HG03095 (cell line): ENCODE measurements around the gene SEMA3A.
"Not testable (repeated sequence)": the region's sequence is repeated elsewhere in the genome, so short reads cannot be mapped to it uniquely, and the experiment has no call there.

Source experiments
- ATAC-seq: cut with Tn5 transposase; IDR thresholded peaks from one replicate; pipeline ENCODE4 v1.9.1; 2021; ENCODE audit warnings: moderate library complexity; ENCODE audit not compliant: unreplicated experiment

SEMA3A gene

DNA sequence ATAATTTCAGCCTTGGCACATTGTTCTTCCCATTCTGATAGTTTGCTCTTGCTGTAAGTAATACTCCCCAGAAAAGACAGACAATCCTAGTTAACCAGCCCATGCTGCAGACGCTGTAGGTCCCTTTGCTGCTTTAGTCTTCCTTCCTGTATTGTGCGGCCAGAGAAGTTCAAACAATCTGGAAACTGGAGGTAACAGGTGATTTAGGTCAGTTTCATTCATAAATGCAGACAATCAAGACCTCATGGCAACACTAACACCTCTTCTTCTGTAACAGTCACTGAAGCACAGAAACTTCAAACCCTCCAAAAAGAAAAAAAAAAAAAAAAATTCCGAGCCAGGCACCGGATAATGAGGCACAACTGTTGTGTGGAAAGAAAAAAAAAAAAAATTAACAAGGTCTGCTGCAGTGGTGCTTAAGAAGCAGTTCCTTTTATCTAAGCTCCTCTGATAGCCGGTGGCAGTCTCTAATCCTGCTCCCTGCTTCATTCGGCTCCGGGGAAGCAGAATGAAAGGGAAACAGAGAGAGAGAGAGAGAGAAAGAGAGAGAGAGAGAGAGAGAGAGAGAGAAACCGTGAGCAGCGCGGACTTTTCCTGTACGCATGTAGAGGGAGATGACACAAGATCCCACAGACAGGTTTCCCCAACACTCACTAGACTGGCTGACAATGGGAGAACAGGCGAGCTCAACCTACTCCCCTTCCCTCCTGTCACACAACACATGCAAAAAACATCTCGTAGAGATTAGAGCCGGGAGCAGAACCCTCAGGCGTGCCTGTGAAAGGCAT lies at the start of gene SEMA3A:
TSS of gene SEMA3A (minus strand) at position 306 of the 788 bp plus-strand sequence. CDS start at position 103, 203 bp downstream.
- no peak for ATAC-seq

DNA sequence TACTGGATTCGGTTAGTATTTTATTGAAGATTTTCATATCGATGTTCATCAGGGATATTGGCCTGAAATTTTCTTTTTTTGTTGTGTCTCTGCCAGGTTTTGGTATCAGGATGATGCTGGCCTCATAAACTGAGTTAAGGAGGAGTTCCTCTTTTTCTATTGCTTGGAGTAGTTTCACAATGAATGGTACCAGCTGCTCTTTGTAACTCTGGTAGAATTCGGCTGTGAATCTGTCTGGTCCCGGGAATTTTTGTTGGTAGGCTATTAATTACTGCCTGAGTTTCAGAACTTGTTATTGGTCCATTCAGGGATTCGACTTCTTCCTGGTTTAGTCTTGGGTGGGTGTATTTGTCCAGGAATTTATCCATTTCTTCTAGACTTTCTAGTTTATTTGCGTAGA lies 48.4 kb upstream of the SEMA3A start:
- not testable (repeated sequence) for ATAC-seq

DNA sequence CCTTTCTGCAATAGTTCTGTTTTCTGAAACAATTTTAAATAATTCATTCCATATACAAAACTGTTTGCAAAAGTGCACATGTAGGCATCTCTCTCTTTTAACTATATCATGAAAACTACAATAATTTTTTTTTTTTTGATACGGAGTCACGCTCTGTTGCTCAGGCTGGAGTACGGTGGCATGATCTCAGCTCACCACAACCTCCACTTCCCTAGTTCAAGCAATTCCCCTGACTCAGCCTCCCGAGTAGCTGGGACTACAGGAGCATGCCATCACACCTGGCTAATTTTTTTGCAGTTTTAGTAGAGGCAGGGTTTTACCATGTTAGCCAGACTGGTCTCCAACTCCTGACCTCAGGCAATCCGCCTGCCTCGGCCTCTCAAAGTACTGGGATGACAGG lies 44.0 kb upstream of the SEMA3A start:
- ATAC-seq: no peak

DNA sequence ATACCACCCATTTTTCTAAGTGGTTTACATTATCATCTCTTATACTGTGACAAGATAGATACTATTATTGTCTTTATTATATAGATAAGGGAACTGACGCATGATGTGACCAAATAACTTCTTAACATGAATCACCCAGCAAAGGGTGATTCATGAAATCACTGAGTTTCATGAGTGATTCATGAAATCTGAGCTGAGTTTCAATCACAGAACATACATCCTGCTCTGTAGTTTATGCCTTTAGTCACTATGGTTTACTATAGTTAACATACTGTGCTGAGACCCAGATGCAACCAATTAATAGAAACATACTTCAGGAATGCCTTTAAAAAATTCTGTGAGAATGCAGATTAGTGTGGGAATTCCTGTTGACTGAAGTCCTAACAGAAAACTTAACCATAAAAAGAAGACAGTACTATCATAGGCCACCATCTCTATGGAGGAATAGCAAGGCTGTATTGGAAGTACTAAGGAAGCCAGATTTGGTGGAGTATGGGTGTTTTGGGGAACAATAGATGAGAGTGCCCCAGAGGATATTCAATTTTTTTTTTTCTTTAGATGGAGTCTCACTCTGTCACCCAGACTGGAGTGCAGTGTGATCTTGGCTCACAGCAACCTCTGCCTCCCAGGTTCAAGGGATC lies 43.1 kb upstream of the SEMA3A start:
- no peak for ATAC-seq

DNA sequence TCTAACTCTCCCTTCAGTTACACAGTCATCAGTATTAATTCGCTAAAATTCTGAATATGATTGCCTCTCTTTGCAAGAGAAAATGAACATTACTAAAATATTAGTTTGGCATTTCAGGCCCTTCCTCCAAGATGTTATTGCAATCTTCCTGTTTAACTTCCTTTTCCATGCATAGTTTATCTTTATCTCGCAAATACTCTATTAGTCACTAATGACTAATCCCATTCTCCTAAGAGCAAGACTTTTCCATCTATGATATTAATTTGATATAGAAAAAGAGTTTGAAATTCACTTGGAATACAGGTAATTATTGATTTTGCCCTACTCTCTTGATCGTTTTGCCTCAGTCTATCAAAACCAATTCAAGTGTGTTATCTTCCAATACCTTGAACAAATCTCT lies 41.8 kb upstream of the SEMA3A start:
- ATAC-seq: no peak

DNA sequence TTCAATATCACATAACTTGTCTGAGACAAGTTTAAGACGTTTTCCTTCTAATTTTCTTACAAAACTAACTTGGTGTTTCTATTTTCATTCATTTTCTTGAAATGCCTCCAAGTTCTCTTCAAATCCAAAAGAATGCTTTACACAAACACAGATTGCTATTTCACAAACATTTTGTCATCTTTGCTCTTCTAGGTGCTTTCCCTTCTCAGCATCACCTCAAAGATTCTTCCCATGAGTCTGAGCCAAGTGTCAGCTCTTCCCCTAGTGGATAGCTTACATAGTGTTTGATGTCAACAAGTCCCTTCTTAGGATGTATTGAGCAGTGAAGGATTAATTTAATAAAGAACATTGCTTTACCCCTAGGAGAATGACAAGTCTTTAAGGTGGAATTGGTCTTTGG lies 38.1 kb upstream of the SEMA3A start:
- no peak for ATAC-seq

DNA sequence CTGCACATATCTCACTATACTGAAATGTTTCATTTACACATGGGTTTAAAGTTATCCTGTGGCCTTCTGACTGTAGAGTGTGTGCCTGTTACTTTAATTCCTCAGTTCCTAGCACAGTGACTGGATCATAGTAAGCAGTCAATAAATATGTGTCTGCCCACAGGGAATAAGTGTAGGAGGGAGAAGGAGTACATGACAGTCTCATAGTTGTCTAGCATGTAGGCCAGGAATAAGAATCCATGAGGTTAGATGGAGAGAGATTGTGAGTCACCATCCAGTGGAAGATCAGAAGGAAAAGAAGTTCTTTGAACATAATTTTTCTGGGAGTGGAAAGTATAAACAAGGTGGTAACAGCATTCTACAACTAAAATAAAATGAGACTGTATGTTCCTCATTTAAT lies 36.6 kb upstream of the SEMA3A start:
- no peak for ATAC-seq

DNA sequence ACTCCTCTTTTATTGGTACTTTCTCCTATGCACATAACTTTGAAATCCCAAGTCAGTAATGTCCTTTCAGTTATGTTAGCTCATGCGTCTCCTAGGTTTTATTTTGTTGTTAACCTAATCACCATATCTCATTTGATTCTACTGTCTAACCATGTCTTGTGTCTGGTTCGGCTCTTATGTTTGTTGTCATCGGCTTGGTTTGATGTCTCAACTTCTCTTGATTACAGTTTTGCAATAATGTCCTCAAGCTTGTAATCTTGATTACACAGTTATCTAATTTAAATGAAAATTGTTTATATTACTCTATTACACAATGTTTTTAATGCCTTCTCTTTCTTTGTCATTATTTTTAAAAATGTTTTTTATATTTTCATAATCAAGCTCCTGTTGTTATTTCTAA lies 35.9 kb upstream of the SEMA3A start:
- no peak for ATAC-seq

DNA sequence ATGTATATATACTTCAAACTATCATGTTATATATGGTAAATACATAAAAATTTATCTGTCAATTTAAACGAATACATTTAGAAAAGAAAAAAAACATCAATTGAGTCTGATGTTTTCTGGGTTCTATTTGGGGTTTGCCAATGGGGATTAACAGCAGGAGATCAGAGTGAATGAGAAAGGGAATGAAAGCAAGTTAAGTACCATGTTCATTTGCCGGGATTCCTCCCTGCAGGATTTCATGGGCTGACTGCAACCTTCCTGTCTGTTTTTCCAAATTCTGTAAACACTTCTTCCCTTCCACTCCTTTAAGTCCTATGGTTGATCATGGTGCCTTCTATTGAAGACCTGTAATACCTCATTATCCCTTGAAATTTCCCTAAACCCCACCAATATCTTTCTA lies 33.9 kb upstream of the SEMA3A start:
- ATAC-seq: no peak

DNA sequence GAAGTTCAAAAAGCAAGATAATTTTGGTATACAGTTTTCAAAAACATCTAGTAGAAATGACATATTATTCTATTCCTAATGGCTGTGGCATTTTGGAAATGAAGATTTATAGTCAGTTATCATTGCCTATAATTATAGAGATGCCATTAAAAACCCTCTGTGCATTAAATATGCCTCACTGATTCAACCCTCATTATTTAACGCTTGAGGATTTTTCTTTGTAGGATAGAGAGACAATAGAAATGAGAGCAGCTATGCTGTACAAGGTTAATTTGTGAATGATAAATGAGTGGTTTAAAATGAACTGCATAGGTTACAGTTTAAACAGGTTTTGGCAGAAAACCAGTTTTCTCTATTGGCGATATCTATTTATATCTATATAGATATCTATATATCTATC lies 32.2 kb upstream of the SEMA3A start:
- ATAC-seq: no peak

DNA sequence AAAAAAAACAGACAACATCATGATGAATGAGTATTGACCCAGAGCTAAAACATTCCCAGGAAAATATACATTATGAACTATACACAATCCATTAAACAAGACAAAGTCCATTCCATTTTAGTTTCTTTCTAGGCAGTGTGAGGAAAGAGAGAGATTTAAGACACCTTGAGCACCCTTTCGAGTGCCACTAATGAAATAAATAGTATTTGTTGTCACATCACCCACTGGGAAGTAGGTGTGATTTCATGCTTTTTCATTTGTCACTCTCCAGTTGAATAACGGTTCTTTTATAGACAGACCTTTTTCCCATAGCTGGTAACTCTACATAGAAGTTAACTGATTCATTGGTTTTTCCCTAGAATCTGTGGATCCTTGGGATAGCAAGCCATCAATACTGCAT lies 29.9 kb upstream of the SEMA3A start:
- ATAC-seq: no peak

DNA sequence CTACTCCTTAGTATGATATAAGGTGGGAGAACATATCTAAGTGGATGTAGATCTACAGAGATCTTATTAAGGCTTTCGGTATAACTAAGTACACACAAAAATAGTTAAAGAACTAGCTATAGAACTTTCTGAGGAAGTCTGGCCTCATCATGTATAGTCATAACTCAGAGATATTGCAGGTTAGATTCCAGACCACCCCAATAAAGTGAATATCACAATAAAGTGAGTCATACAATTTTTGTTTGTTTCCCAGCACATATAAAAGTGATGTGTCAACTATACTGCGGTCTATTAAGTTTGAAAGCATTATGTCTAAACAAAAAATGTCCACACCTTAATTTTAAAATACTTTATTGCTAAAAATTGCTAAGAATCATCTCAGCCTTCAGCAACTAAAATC lies 24.7 kb upstream of the SEMA3A start:
- ATAC-seq: no peak

DNA sequence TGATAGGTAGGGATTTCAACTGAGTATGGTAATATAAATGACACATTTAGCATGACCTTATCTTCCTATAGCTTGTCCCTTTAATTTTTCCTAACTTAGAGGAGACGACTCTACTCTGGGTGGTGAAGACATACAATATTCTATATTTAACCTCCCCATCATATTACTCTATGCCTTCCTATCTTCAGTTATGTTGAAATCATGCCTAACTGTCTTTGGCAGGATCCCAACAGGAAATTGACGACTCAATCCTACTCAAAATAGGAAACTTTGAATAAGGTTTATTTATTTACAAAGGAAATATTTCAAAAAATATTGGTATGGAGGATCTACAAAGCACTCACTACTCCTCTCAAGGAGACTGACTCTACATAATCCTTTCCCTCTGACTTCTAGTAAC lies 24.1 kb upstream of the SEMA3A start:
- ATAC-seq: no peak

DNA sequence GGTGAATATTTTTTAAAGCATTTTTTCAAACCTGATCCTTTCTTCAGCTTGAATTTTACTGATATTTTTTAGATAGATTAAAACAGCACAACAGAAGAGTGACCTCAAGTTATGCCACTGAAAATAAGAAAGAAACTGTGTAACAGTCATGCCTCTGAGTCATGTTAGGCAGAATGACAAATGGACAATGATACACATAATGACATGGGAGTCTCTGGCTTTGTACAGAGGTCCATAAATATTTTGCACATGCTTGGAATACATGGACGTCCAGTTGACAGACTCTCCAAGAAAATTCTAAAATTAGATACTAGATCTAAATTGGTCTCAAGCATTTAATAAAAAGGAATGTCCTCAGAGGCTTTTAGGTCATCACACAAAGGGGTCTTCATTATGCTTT lies 21.9 kb upstream of the SEMA3A start:
- no peak for ATAC-seq

DNA sequence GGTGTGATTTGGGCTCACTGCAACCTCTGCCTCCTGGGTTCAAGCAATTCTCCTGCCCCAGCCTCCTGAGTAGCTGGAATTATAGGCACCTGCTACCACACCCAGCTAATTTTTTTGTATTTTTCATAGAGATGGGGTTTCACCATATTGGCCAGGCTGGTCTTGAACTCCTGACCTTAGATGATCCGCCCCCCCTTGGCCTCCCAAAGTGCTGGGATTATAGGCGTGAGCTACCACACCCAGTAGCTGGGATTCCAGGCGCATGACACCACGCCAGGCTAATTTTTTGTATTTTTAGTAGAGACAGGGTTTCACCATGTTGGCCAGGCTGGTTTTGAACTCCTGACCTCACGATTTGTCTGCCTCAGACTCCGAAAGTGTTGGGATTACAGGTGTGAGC lies 20.2 kb upstream of the SEMA3A start:
- ATAC-seq: not testable (repeated sequence)

DNA sequence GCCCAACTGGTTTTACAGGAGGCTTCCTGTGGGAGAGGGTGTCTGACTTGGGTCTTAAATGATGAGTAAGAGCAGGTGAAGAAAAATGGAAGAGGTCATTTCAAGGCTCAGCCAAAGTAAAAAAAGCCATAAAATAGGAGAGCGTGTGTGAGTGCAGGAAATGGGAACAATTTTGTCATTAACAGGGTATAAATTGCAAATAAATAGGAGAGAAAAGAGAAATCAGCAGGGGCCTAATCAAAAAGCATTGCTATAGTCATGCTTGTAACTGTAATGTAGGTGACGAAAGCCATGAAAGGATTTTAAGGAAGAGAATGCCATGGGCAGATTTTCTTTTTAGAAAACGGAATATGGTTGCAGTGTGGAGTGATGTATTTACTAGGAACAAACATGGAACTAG lies 15.7 kb upstream of the SEMA3A start:
- ATAC-seq: no peak

DNA sequence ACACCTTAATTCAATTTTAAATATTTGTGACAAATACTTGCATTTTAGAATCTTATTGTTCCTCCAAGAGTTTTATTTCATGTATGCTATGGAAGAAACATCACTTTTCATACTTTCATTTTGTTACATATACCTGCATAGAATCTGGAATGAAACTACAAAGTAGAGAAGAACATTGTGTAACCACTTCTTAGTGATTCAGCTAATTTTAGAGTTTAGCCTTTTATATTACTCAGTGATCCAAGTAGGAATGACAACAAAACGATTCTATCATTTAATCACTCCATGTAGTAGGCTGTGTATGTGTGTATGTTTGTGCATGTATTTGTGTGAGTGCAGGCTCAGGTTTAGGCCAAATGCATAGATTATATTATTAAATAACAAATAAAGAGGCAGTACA lies 14.4 kb upstream of the SEMA3A start:
- ATAC-seq: no peak

DNA sequence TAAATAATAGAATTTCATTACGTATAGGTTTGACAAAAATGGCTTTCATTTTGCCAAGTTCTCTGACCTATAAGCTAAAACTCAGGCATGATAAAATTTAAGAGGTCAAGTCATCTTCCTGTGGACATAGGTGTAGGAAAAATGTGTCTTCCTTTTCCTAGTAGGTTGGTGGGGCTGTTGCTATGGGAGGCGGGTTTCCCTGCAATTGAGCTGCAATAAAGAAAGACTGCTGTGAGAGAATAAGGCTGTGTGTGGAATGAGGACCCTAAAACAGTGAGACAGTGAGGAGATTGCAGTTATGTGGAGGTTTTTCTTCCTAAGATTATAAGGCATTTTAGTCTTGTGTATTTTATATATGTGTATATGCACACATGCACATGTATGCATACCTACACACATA lies 13.0 kb upstream of the SEMA3A start:
- no peak for ATAC-seq

DNA sequence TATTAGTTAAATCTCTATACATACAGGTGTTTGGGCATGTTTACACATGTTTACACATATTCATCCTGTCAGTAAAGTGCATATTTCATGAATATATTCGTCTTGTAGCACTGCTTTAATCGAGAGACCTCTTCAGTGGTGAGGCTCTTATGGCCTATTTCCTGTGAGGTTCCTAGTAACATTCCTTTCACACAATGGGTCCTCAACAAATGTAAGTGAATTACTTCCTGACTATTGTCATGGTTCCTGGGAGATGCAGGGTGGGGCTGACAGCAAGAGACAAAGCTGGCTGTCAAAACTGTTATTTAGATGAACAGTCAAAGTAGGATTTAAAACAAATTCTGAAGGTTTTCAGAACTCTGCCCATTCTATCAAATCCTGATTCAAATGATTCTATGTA lies 12.4 kb upstream of the SEMA3A start:
- no peak for ATAC-seq

DNA sequence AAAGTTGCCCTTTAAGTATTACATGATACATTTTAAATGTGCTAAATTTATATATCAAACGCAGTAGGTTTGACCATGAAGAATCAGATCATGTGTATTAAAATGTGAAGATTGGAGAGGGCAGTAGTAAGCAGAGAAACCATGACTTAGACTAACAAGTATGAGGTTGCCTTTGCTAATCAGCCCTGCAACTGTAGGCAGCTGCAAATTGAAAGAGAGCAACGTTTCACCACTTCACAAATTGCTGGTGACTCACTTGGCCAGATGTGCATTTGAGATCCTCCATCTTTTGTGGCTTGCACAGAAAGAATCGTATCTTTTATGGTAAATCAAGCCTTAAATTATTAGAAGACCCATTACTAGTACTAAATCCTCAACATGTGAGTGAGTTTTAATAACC lies 10.1 kb upstream of the SEMA3A start:
- no peak for ATAC-seq

DNA sequence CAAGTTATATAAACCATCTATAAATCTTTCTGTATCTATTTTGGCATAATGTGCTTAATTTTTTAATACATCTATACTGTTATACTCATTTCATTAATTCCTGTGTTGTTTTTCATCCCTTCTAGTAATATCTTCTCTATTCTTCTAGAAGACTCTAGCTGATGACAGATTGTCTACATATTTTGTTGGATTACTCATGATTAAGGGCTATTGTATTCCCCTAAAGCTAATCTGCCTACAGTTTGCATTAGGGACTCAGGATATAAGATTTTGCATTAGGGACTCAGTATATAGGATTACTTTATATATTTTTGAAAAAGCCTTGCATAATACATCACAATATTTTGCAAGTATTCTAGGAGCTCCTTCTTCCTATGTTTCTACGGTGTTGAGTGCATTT lies 8.3 kb upstream of the SEMA3A start:
- ATAC-seq: no peak

DNA sequence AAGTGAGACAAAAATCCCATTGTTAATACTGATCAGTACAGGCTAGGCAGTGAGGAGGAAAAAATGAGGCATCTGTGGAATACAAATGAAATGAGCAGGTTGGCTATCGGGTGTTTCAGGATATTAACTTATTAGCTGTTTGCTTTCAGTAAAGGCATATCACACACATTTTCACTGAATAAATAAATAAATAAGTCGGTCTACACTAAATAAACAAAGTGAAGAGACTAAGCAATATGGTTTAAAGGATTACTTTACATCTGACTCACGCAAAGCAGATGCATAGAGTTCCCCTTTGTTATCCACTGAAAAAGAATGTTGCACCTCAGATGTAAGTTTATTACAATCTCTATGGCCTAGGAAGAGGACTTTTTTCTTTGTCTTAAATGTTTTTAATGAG lies 6.3 kb upstream of the SEMA3A start:
- no peak for ATAC-seq

DNA sequence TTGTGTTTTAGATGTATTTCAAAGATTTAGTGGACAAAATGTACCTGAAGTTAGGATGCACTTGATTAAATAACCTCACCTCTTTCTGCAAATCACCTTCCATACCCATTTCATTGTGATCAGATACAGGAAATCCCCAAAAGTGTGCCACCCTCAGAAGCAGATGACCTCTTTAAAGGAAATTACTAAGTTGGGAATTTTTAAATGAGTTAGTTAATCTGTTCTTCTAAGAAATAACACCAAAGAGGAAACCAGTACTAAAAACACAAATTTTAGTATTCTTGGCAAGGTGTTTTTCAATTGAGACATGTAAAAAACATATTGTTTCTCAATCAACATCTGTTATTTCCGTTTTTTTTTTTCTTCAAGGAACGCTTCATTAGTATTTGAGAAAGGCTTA lies 4.6 kb upstream of the SEMA3A start:
- no peak for ATAC-seq
